8988T (cell line): Measurements from ENCODE around the gene RGS12.

Experiments
- DNase-seq: peaks from one replicate; pipeline ENCODE4 v3.0.0; 2011

Gene RGS12

GRCh38 chr4:3313556-3314228 lies 20.9 kb downstream of the RGS12 start:
- no peak for DNase-seq

DNA sequence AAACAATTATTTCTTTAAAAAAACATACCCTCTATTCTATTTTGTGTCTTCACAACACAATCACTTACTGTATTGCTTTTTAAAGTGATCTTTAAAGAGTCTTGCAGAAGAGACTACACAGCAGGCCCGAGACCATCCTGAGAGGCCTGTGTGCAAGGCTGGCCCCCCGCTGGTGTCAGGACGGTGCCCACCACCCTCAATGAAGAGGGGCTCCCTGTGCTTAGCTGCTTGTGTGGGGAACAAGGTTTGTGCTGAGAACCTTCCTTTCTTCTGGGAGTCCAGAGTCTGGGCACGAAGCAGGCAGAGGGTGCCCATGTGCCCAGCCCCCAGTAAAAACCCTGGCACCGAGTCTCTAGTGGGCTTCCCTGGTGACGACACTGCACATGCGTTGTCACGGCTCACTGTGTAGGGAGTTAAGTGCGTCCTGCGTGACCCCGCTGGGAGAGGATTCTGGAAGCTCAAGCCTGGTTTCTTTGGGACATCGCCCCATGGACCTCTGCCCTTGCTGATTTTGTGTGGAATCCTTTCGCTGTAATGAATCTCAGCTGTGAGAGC lies 22.0 kb downstream of the RGS12 start:
- no peak for DNase-seq

GRCh38 chr4:3315566-3315965 lies 22.7 kb downstream of the RGS12 start:
- DNase-seq = no peak

DNA sequence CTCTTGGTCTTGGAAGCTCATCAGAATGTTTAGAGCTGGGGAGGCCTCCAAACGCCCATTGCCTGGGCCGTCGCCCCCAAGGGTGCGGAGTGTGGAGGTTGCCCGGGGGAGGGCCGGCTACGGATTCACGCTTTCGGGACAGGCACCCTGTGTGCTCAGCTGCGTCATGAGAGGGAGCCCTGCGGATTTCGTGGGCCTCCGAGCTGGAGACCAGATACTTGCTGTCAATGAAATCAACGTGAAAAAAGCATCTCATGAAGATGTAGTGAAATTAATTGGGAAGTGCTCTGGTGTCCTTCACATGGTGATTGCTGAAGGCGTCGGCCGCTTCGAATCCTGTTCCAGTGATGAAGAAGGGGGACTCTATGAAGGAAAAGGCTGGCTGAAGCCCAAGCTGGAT lies 23.3 kb downstream of the RGS12 start:
- DNase-seq = no peak

GRCh38 chr4:3317011-3317655 lies 24.3 kb downstream of the RGS12 start:
- DNase-seq = no peak

GRCh38 chr4:3317656-3318211 lies 24.9 kb downstream of the RGS12 start:
- no peak for DNase-seq

DNA sequence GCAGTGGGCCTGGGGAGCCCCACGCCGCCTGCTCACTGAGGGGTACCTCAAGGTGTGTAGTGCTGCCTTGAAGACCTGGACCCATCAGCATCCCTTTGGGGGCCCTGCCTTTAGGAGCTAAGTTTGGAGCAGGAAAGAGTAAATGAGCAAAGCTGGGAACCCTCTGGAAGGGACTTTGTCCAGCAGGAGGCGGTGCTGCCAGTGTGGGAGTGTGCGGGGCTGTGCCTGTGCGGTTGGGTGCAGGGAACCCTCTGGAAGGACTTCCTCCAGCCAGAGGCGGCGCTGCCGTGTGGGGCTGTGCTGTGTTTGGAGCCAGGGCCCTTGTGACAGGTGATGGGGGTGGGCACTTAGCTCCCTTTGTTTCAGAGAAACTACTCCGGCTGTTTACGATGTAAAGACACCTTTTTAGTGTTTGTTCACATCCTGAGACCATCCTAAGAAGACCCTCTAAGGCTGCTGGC lies 25.8 kb downstream of the RGS12 start:
- DNase-seq = no peak

DNA sequence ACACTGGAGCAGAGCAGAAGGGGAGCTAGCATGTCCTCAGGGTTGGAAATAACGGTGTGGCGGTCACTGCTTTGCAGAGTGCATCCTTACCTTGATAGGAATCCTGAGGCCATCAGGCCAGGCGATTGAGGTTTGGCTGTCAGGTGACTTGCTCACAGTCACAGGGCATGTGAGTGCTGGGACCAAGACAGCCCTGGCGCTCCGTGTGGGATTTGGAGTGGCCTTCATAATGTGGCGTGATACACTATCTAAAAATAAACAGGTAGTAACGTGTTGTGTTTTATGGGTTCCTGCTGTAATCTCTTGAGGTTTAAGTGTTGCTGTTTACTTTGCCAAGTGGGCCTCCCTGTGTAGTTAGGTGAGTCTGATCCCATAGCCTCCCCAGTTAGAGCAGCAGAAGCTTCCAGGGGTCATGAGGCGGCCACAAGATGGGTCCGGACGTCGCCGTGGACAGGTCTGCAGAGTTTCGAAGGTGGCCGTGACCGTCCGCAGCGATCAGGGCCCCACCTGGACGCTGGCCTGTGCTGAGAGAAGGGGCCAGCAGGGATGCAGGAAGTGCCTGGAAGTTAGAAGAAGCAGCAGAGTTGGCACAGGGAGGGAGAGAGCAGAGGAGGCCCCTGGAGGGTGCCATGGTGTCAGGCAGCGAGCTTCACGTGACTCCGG lies 27.7 kb downstream of the RGS12 start:
- DNase-seq = no peak

GRCh38 chr4:3321295-3321889 lies 28.6 kb downstream of the RGS12 start:
- no peak for DNase-seq

- DNase-seq = no peak
Observed at GRCh38 chr4:3322059-3322550, 29.3 kb downstream of the RGS12 start.

DNA sequence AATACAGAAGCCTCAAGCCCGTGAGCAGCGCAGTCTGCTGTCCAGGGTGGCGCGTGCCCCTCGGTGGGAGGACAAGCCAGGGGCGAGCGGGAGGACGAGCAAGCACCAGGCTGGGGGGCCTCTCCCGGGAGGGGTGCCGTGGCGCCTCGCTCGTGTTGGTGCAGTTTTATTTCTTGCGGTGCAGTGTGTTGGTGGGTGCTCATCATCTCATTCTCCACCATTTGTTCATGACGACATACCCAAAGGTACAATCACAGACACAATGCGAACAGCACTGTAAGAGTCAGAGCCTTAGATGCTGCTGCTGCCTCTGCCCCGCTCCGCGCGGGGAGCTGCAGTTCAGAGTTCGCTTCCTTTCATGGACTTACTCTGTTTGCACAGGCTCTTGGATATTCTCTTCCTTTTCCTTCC lies 30.3 kb downstream of the RGS12 start:
- no peak for DNase-seq

DNA sequence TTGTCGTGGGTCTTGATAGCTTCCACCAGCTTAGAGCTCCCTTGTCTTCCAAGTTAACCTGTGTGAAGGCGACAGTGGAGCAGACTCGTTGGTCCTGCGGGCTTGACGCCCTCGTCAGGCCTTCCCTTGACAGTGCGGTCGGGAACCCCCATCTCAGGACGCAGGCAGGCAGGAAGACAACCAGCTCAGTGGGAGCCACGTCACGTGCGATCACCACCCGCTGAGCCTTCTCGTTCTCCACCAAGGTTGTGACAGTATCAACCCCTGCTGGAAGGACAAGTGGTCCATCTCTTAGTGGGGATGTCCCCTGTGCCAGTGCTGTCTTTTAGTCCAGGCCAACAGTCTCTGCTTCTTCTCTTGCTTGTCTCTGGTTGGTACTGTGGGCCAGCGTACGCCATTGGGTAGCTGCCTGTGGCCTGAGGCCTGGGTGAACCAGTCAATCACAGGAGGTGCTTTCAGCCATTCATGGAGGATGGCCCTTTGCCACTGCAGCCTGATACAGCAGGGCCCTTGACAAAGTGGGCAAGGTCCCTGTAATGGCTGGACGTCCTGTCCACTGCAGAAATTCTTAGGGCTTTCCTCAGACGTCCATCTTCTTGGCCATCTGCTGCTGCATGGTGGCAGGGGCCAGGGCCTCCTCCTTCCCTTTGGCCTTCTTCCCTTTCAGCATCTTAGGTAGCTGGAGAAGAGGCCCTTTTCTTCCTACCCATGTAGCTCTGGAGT lies 31.4 kb downstream of the RGS12 start:
- no peak for DNase-seq

DNA sequence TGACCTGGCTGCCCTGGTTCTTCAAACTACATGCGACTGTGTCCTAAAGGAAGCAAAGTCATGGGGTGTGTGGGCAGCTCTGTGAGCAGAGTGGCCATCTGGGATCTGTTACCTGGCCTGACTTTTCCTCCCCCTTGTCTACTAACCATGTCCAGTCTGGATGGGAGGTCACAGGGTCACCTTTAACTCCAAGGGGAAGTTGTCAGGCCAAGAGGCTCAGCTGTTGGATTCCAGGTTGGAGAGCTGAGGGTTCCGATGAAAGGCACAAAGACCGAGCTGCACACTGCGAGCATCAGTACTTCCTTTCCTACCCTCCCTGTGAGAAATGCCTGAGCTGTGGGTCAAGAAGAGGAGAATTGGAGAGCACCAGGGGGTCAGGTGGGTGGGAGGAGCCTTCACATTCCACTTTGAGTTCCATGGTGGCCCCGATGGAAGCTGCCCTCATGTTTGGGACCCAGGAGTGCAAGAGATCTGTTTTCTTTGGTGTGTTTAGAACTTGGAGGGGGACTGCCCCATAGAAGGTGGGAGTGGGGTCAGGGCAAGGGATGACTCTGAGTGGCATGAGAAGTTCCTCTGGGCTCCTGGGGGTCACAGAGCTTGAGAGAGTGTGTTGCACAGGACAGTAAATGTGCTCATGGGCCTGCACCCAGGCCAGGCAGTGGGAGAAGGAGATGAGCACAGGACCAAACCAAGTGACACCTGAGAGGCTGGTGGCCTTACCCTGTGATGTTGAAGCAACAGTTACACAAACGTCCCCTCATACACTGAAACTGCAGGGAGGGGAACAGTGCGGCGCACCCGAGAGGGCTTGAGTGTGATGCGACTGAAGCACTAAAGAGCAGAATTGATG lies 36.2 kb downstream of the RGS12 start:
- no peak for DNase-seq

GRCh38 chr4:3329887-3330286 lies 37.1 kb downstream of the RGS12 start:
- no peak for DNase-seq

DNA sequence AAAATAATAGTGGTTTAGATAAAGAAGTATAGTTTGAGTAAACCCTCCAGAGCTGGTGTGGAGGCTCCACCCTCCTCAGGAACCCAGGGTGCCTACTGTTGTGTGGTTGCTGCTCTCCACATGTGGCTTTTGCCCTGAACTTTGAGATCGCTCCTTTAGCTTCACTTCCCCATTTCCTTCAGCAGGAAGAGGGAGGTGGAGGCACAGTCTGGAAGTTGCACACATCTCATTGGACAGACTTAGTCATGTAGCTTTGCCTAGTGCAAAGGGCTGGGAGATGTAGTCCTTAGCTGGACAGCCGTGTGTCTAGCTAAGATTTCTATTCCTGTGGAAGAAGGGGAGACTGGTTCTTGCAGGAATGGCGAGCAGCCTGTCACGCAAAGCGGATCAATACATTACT lies 37.9 kb downstream of the RGS12 start:
- DNase-seq = no peak

DNA sequence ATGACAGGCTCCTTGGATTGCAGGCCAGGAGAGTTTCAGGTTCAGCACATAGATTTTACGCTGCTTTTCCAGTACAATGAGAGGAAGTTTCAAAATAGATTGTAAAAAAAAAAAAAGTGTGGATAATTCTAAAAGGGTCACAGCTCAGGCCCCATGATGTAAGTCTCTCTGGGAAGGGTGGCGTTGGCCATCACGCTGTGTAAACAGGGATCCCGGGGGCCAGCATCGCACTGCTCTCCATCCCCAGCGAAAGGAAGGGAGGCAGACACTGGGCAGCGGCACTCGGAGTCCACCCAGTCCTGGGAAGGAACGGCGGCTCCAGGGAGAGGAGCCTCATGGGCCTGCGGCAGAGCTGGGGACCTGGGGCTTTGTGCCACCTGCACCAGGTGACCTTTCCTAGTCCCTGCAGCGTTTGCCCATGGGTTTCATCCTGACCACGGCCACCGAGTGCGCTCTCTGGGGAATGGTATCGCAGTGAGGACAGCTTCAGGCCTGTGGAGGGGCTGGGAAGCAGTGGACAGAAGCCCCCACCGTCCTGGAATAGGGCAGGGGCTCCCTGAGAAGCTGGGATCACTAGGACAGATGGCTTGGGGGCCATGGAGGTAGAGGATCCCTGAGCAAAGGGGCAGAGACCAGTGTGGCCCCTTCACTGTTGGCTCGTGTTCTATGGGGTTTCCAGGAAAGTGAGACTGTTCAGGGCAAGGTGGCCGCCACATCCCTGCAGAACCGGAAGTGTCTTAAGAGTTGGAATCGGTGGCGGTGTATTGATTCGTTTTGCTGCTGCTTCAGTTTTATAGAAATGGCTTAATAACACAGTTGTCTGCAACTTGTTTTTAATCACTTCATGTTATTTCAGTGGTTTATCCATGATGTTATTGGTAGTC lies 38.9 kb downstream of the RGS12 start:
- DNase-seq = no peak

DNA sequence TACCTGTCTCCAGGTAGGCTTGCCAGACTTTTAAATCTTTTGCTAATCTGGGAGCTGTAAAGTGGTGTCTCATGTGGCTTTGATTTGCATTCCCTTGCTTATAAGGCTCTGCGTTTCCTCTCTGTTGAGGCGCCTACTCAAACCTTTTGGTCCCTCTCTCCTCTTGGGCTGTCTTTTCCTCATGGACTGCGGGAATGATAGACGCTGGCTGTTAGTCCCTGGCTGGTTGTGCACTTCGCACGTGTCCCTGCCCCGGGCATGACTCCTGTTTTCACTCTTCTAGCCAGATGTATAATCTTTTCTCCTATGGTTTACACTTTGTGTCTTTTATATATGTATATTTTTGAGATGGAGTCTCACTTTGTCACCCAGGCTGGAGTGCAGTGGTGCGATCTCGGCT lies 39.7 kb downstream of the RGS12 start:
- no peak for DNase-seq

DNA sequence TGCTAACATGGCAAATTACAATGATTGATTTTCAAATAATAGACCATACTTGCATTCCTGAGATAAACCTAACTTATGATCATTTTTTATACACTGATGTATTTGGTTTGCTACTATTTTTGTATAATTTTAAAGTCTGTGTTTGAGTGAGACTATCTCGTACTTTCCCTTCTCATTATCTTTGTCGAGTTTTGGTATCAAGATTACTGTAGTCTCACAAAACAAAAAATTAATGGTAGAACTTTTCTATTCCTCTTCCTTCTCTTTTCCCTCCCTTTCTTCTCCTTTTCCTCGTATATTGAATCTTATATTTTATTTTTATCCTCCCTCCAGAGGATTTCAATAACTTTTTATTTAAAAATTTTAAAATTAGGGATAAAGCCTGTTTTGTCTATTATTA lies 41.5 kb downstream of the RGS12 start:
- no peak for DNase-seq

DNA sequence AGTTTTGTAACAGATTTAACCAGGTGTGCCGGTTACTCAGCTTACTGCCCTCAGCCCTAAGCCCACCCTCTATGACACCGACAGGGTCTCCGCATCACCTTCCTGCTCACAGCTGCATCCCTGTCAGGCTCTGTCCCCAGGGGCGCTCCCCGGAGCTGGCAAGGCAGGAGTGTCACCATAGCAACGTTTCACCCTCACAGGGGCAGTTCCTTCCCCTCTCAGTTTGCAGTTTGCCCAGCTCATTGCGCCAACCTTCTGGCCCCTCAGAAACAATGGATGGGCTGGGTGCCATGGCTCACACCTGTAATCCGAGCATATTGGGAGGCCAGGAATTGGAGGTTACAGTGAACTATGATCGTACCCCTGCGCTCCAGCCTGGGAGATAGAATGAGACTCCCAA lies 42.6 kb downstream of the RGS12 start:
- DNase-seq = no peak

- DNase-seq = no peak
Observed at GRCh38 chr4:3335982-3336381, 43.2 kb downstream of the RGS12 start.
